Liver (tissue), 9 donors: Measurements from ENCODE around the gene ARMS2. TPM values are rescaled to one million over a fixed set of nuclear protein-coding genes. Genes with fewer than 3 reads are reported as not detected.
A peak's percentile ranks its signal among the peaks of the same experiment; 100 is the strongest.

Experiments used
- DNase-seq: peaks from one replicate; pipeline ENCODE4 v3.0.0-alpha.2; 2017; ENCODE audit warnings: low spot score
- H3K27ac ChIP-seq, 2 donors: one replicate each; pipeline ENCODE4 v1.7.0; 2013; ENCODE audit warnings: inconsistent platforms in 2 of 2, low read length in 2 of 2, control low read depth in 1 of 2, low read depth in 1 of 2, mild to moderate bottlenecking in 1 of 2
- H3K27me3 ChIP-seq, 4 donors: one replicate each; pipeline versions ENCODE4 v1.6.1 to v1.7.0; 2013; ENCODE audit warnings: low read length in 3 of 4, inconsistent platforms in 1 of 4, mild to moderate bottlenecking in 1 of 4, moderate library complexity in 1 of 4; ENCODE audit not compliant: control insufficient read depth in 4 of 4, insufficient read depth in 4 of 4
- H3K36me3 ChIP-seq, 4 donors: one replicate each; pipeline versions ENCODE4 v1.6.1 to v1.7.0; 2013; ENCODE audit warnings: low read length in 3 of 4, mild to moderate bottlenecking in 3 of 4, low read depth in 1 of 4, moderate library complexity in 1 of 4; ENCODE audit not compliant: control insufficient read depth in 4 of 4, insufficient read depth in 3 of 4
- H3K4me1 ChIP-seq, 4 donors: one replicate each; pipeline versions ENCODE4 v1.6.1 to v1.7.0; 2013; ENCODE audit warnings: low read length in 3 of 4, mild to moderate bottlenecking in 3 of 4, moderate library complexity in 1 of 4; ENCODE audit not compliant: control insufficient read depth in 4 of 4, insufficient read depth in 4 of 4
- H3K4me3 ChIP-seq, 3 donors: one replicate each; pipeline versions ENCODE4 v1.6.1 to v1.7.0; 2013; ENCODE audit warnings: low read length in 3 of 3, control low read depth in 1 of 3, low read depth in 1 of 3, mild to moderate bottlenecking in 1 of 3
- H3K9ac ChIP-seq, 2 donors: one replicate each; pipeline ENCODE4 v1.7.0; 2013; ENCODE audit warnings: low read length in 2 of 2, mild to moderate bottlenecking in 2 of 2, moderate library complexity in 2 of 2, control low read depth in 1 of 2, low read depth in 1 of 2
- H3K9me3 ChIP-seq, 4 donors: one replicate each; pipeline versions ENCODE4 v1.6.1 to v1.7.0; 2013; ENCODE audit warnings: low read length in 3 of 4; ENCODE audit not compliant: control insufficient read depth in 4 of 4
- ATF3 ChIP-seq: IDR thresholded peaks from 2 replicates; pipeline ENCODE4 v1.6.1; 2016; ENCODE audit warnings: antibody characterized with exemption
- FOXA1 ChIP-seq: IDR thresholded peaks from 2 replicates; pipeline ENCODE4 v1.6.1; 2016; ENCODE audit warnings: antibody characterized with exemption
- FOXA2 ChIP-seq: IDR thresholded peaks from 2 replicates; pipeline ENCODE4 v1.6.1; 2016; ENCODE audit warnings: antibody characterized with exemption
- GABPA ChIP-seq, 2 donors: IDR thresholded peaks in 1 of 2; conservative IDR thresholded peaks in 1 of 2; 2 replicates each; pipeline ENCODE4 v1.6.1; 2016; ENCODE audit warnings: antibody characterized with exemption in 2 of 2, mild to moderate bottlenecking in 1 of 2, moderate library complexity in 1 of 2
- HNF4A ChIP-seq, 2 donors: conservative IDR thresholded peaks; 2 replicates each; pipeline ENCODE4 v1.6.1; 2016; ENCODE audit warnings: antibody characterized with exemption in 2 of 2, mild to moderate bottlenecking in 2 of 2
- JUND ChIP-seq, 2 donors: IDR thresholded peaks; 2 replicates each; pipeline ENCODE4 v1.6.1; 2016; ENCODE audit warnings: antibody characterized with exemption in 2 of 2
- RAD21 ChIP-seq, 2 donors: IDR thresholded peaks; 2 replicates each; pipeline ENCODE4 v1.6.1; 2016; ENCODE audit warnings: antibody characterized with exemption in 2 of 2, mild to moderate bottlenecking in 2 of 2
- REST ChIP-seq: IDR thresholded peaks from 2 replicates; pipeline ENCODE4 v1.6.1; 2016; ENCODE audit warnings: antibody characterized with exemption, mild to moderate bottlenecking
- RXRA ChIP-seq, 2 donors: IDR thresholded peaks; 2 replicates each; pipeline ENCODE4 v1.6.1; 2017 to 2018; ENCODE audit warnings: antibody characterized with exemption in 2 of 2, mild to moderate bottlenecking in 1 of 2
- SP1 ChIP-seq: IDR thresholded peaks from 2 replicates; pipeline ENCODE4 v1.6.1; 2018; ENCODE audit warnings: antibody characterized with exemption, mild to moderate bottlenecking
- YY1 ChIP-seq: IDR thresholded peaks from 2 replicates; pipeline ENCODE4 v1.6.1; 2016; ENCODE audit warnings: antibody characterized with exemption, mild to moderate bottlenecking
- ZBTB33 ChIP-seq: IDR thresholded peaks from 2 replicates; pipeline ENCODE4 v1.6.1; 2016; ENCODE audit warnings: antibody characterized with exemption
- WGBS: extraction: QIAGEN DNeasy Blood & Tissue Kit; methylation state at CpG from one replicate; pipeline ENCODE4 v1.1.7; 2013; 5-methylcytosine and 5-hydroxymethylcytosine counted together
- polyA plus RNA-seq, 2 donors: library from polyadenylated mRNA; stranded (reverse) in 1 of 2; unstranded in 1 of 2; fragments of 200-250 nt in 1 of 2; fragments of >200 nt in 1 of 2; fragmentation: Nextera tagmentation in 1 of 2; extraction: Ambion mirVana in 1 of 2; gene quantifications; one replicate each; pipeline versions ENCODE4 v1.2.1 to v1.2.3, GENCODE V29; 2013 to 2015
- total RNA-seq, 2 donors: library from RNA; depleted of rRNA; stranded (reverse); fragments of >200 nt; gene quantifications; one replicate each; pipeline ENCODE4 v1.2.3, GENCODE V29; 2014
- donor health status: healthy.
- donor health status: healthy.
- donor health status: healthy.
- donor health status: healthy.
- donor health status: healthy.

The ARMS2 gene
- total and polyA plus RNA-seq, 4 donors: 0.17 TPM; not detected in 3

- TF ChIP-seq REST: no peak
- no peak for TF ChIP-seq GABPA (IDR thresholded peaks at IDR 0.05 in 1 of 2, conservative IDR thresholded peaks at IDR 0.05 in 1 of 2)
- TF ChIP-seq JUND (IDR thresholded peaks at IDR 0.05): no peak
- no peak for TF ChIP-seq SP1
- no peak for TF ChIP-seq FOXA1
- TF ChIP-seq HNF4A (conservative IDR thresholded peaks at IDR 0.05): no peak
- TF ChIP-seq FOXA2: no peak
- no peak for TF ChIP-seq YY1
- H3K4me3 ChIP-seq: no peak overlapping the region
- WGBS: 87% methylated on average over 2 of the region's 2 CpGs
- peaks cover 5 to 14% (median 13%) of the 10 kb centered on the region in 4 donors for H3K4me1 ChIP-seq
- H3K9me3 ChIP-seq: no peaks in the 10 kb centered on the region
- no peak overlapping the region for H3K9ac ChIP-seq
- no peaks in the 10 kb centered on the region for H3K36me3 ChIP-seq
- no peak for DNase-seq
- no peaks in the 10 kb centered on the region for H3K27me3 ChIP-seq
- no peak overlapping the region for H3K27ac ChIP-seq
These were observed 7.6 kb upstream of the ARMS2 start for GRCh38 chr10:122446668-122447423.

- H3K27me3 ChIP-seq: no peaks in the 10 kb centered on the region
- H3K9ac ChIP-seq: no peak overlapping the region
- no peaks in the 10 kb centered on the region for H3K36me3 ChIP-seq
- no peak overlapping the region for H3K4me3 ChIP-seq
- no peak for DNase-seq
- no peaks in the 10 kb centered on the region for H3K9me3 ChIP-seq
- TF ChIP-seq REST (peak; percentile 3), FOXA2 (no peak), RXRA (IDR thresholded peaks at IDR 0.05) (peak in 1 of 2 donors; percentile 20), ATF3 (no peak), YY1 (no peak), RAD21 (IDR thresholded peaks at IDR 0.05) (no peak), ZBTB33 (no peak), JUND (IDR thresholded peaks at IDR 0.05) (no peak)
- WGBS: 53% methylated on average over 3 of the region's 3 CpGs
- peak overlapping the region in 1 of 2 donors; percentile 49 for H3K27ac ChIP-seq
- peaks cover 5 to 13% (median 9%) of the 10 kb centered on the region in 4 donors for H3K4me1 ChIP-seq
These were observed 5.9 kb upstream of the ARMS2 start for GRCh38 chr10:122448600-122448999.
